Liver (tissue), 9 donors: ENCODE data around the gene BEND3. TPM values are rescaled to one million over a fixed set of nuclear protein-coding genes. Genes with fewer than 3 reads are reported as not detected.

Experiments used
- DNase-seq: peaks from one replicate; pipeline ENCODE4 v3.0.0-alpha.2; 2017; ENCODE audit warnings: low spot score
- H3K27ac ChIP-seq, 2 donors: one replicate each; pipeline ENCODE4 v1.7.0; 2013; ENCODE audit warnings: inconsistent platforms in 2 of 2, low read length in 2 of 2, control low read depth in 1 of 2, low read depth in 1 of 2, mild to moderate bottlenecking in 1 of 2
- H3K27me3 ChIP-seq, 4 donors: one replicate each; pipeline versions ENCODE4 v1.6.1 to v1.7.0; 2013; ENCODE audit warnings: low read length in 3 of 4, inconsistent platforms in 1 of 4, mild to moderate bottlenecking in 1 of 4, moderate library complexity in 1 of 4; ENCODE audit not compliant: control insufficient read depth in 4 of 4, insufficient read depth in 4 of 4
- H3K36me3 ChIP-seq, 4 donors: one replicate each; pipeline versions ENCODE4 v1.6.1 to v1.7.0; 2013; ENCODE audit warnings: low read length in 3 of 4, mild to moderate bottlenecking in 3 of 4, low read depth in 1 of 4, moderate library complexity in 1 of 4; ENCODE audit not compliant: control insufficient read depth in 4 of 4, insufficient read depth in 3 of 4
- H3K4me1 ChIP-seq, 4 donors: one replicate each; pipeline versions ENCODE4 v1.6.1 to v1.7.0; 2013; ENCODE audit warnings: low read length in 3 of 4, mild to moderate bottlenecking in 3 of 4, moderate library complexity in 1 of 4; ENCODE audit not compliant: control insufficient read depth in 4 of 4, insufficient read depth in 4 of 4
- H3K4me3 ChIP-seq, 3 donors: one replicate each; pipeline versions ENCODE4 v1.6.1 to v1.7.0; 2013; ENCODE audit warnings: low read length in 3 of 3, control low read depth in 1 of 3, low read depth in 1 of 3, mild to moderate bottlenecking in 1 of 3
- H3K9ac ChIP-seq, 2 donors: one replicate each; pipeline ENCODE4 v1.7.0; 2013; ENCODE audit warnings: low read length in 2 of 2, mild to moderate bottlenecking in 2 of 2, moderate library complexity in 2 of 2, control low read depth in 1 of 2, low read depth in 1 of 2
- H3K9me3 ChIP-seq, 4 donors: one replicate each; pipeline versions ENCODE4 v1.6.1 to v1.7.0; 2013; ENCODE audit warnings: low read length in 3 of 4; ENCODE audit not compliant: control insufficient read depth in 4 of 4
- ATF3 ChIP-seq: IDR thresholded peaks from 2 replicates; pipeline ENCODE4 v1.6.1; 2016; ENCODE audit warnings: antibody characterized with exemption
- CTCF ChIP-seq: fragments of 150-350 bp; IDR thresholded peaks from 2 replicates; pipeline ENCODE4 v1.5.1; 2017; ENCODE audit warnings: improper control_type of control experiment, low read depth, low read length; ENCODE audit not compliant: missing input control
- EGR1 ChIP-seq, 2 donors: IDR thresholded peaks; 2 replicates each; pipeline ENCODE4 v1.6.1; 2016 to 2018; ENCODE audit warnings: antibody characterized with exemption in 2 of 2, low read depth in 2 of 2
- FOXA1 ChIP-seq: IDR thresholded peaks from 2 replicates; pipeline ENCODE4 v1.6.1; 2016; ENCODE audit warnings: antibody characterized with exemption
- FOXA2 ChIP-seq: IDR thresholded peaks from 2 replicates; pipeline ENCODE4 v1.6.1; 2016; ENCODE audit warnings: antibody characterized with exemption
- GABPA ChIP-seq, 2 donors: IDR thresholded peaks in 1 of 2; conservative IDR thresholded peaks in 1 of 2; 2 replicates each; pipeline ENCODE4 v1.6.1; 2016; ENCODE audit warnings: antibody characterized with exemption in 2 of 2, mild to moderate bottlenecking in 1 of 2, moderate library complexity in 1 of 2
- HNF4A ChIP-seq, 2 donors: conservative IDR thresholded peaks; 2 replicates each; pipeline ENCODE4 v1.6.1; 2016; ENCODE audit warnings: antibody characterized with exemption in 2 of 2, mild to moderate bottlenecking in 2 of 2
- HNF4G ChIP-seq: IDR thresholded peaks from 2 replicates; pipeline ENCODE4 v1.6.1; 2016; ENCODE audit warnings: antibody characterized with exemption
- JUND ChIP-seq, 2 donors: IDR thresholded peaks; 2 replicates each; pipeline ENCODE4 v1.6.1; 2016; ENCODE audit warnings: antibody characterized with exemption in 2 of 2
- MAX ChIP-seq: IDR thresholded peaks from 2 replicates; pipeline ENCODE4 v1.6.1; 2016; ENCODE audit warnings: antibody characterized with exemption
- NR2F2 ChIP-seq: IDR thresholded peaks from 2 replicates; pipeline ENCODE4 v1.6.1; 2016; ENCODE audit warnings: antibody characterized with exemption
- RAD21 ChIP-seq, 2 donors: IDR thresholded peaks; 2 replicates each; pipeline ENCODE4 v1.6.1; 2016; ENCODE audit warnings: antibody characterized with exemption in 2 of 2, mild to moderate bottlenecking in 2 of 2
- REST ChIP-seq: IDR thresholded peaks from 2 replicates; pipeline ENCODE4 v1.6.1; 2016; ENCODE audit warnings: antibody characterized with exemption, mild to moderate bottlenecking
- RXRA ChIP-seq, 2 donors: IDR thresholded peaks; 2 replicates each; pipeline ENCODE4 v1.6.1; 2017 to 2018; ENCODE audit warnings: antibody characterized with exemption in 2 of 2, mild to moderate bottlenecking in 1 of 2
- SP1 ChIP-seq: IDR thresholded peaks from 2 replicates; pipeline ENCODE4 v1.6.1; 2018; ENCODE audit warnings: antibody characterized with exemption, mild to moderate bottlenecking
- TAF1 ChIP-seq: conservative IDR thresholded peaks from 2 replicates; pipeline ENCODE4 v1.6.1; 2016; ENCODE audit warnings: antibody characterized with exemption, mild to moderate bottlenecking
- YY1 ChIP-seq: IDR thresholded peaks from 2 replicates; pipeline ENCODE4 v1.6.1; 2016; ENCODE audit warnings: antibody characterized with exemption, mild to moderate bottlenecking
- ZBTB33 ChIP-seq: IDR thresholded peaks from 2 replicates; pipeline ENCODE4 v1.6.1; 2016; ENCODE audit warnings: antibody characterized with exemption
- WGBS: extraction: QIAGEN DNeasy Blood & Tissue Kit; methylation state at CpG from one replicate; pipeline ENCODE4 v1.1.7; 2013; 5-methylcytosine and 5-hydroxymethylcytosine counted together
- polyA plus RNA-seq, 2 donors: library from polyadenylated mRNA; stranded (reverse) in 1 of 2; unstranded in 1 of 2; fragments of 200-250 nt in 1 of 2; fragments of >200 nt in 1 of 2; fragmentation: Nextera tagmentation in 1 of 2; extraction: Ambion mirVana in 1 of 2; gene quantifications; one replicate each; pipeline versions ENCODE4 v1.2.1 to v1.2.3, GENCODE V29; 2013 to 2015
- total RNA-seq, 2 donors: library from RNA; depleted of rRNA; stranded (reverse); fragments of >200 nt; gene quantifications; one replicate each; pipeline ENCODE4 v1.2.3, GENCODE V29; 2014
- donor health status: healthy.
- donor health status: healthy.
- donor health status: healthy.
- donor health status: healthy.
- donor health status: healthy.

BEND3 gene
- total and polyA plus RNA-seq, 4 donors = 0.47 to 1.7 (median 1.2) TPM

GRCh38 chr6:107102414-107102805, 12.9 kb downstream of the BEND3 start:
- H3K27me3 ChIP-seq = no peaks in the 10 kb centered on the region
- TF ChIP-seq HNF4A (conservative IDR thresholded peaks at IDR 0.05) = no peak
- TF ChIP-seq HNF4G = no peak
- no peak for TF ChIP-seq MAX
- no peak for TF ChIP-seq NR2F2
- no peak for TF ChIP-seq TAF1
- TF ChIP-seq CTCF = no peak
- TF ChIP-seq FOXA1 = no peak
- no peak for TF ChIP-seq REST
- no peak for TF ChIP-seq ATF3
- TF ChIP-seq GABPA (IDR thresholded peaks at IDR 0.05 in 1 of 2, conservative IDR thresholded peaks at IDR 0.05 in 1 of 2) = no peak
- no peak for TF ChIP-seq RXRA (IDR thresholded peaks at IDR 0.05)
- no peak for TF ChIP-seq EGR1 (IDR thresholded peaks at IDR 0.05; ENCODE audit: low read depth in 2 of 2)
- no peak for TF ChIP-seq YY1
- TF ChIP-seq FOXA2 = no peak
- TF ChIP-seq JUND (IDR thresholded peaks at IDR 0.05) = no peak
- no peak for TF ChIP-seq SP1
- no peak for TF ChIP-seq ZBTB33
- no peak for TF ChIP-seq RAD21 (IDR thresholded peaks at IDR 0.05)
- DNase-seq = no peak
- H3K4me3 ChIP-seq = no peak overlapping the region
- no peaks in the 10 kb centered on the region for H3K4me1 ChIP-seq
- no peaks in the 10 kb centered on the region for H3K36me3 ChIP-seq
- H3K9me3 ChIP-seq = no peaks in the 10 kb centered on the region
- H3K27ac ChIP-seq = no peak overlapping the region
- no peak overlapping the region for H3K9ac ChIP-seq
- WGBS = 97% methylated on average over 7 of the region's 7 CpGs
